GM18511 (cell line): ENCODE measurements around the gene IFTAP.
"Not testable (repeated sequence)": the region's sequence is repeated elsewhere in the genome, so short reads cannot be mapped to it uniquely, and the experiment has no call there.

Experiments used
- ATAC-seq: cut with Tn5 transposase; IDR thresholded peaks from one replicate; pipeline ENCODE4 v1.9.1; 2021; ENCODE audit warnings: mild to moderate bottlenecking, moderate library complexity; ENCODE audit not compliant: unreplicated experiment

Gene IFTAP

GRCh38 chr11:36594316-36594989 is at the start of gene IFTAP:
Gene IFTAP, plus strand, starts transcription at chr11:36594502. Its CDS starts 15,602 bp downstream, at chr11:36610104.
- ATAC-seq: peak; percentile 51

GRCh38 chr11:36550385-36551115 is 43.8 kb upstream of the IFTAP start:
- no peak for ATAC-seq

- ATAC-seq: not testable (repeated sequence)
These were observed 36.9 kb upstream of the IFTAP start for GRCh38 chr11:36557390-36557789.

GRCh38 chr11:36557991-36558390 is 36.3 kb upstream of the IFTAP start:
- no peak for ATAC-seq

- ATAC-seq: peak; percentile 95
These were observed 35.5 kb upstream of the IFTAP start for GRCh38 chr11:36558571-36559413.

GRCh38 chr11:36564376-36565030 is 29.8 kb upstream of the IFTAP start:
- ATAC-seq: peak; percentile 81

GRCh38 chr11:36565031-36565610 is 29.2 kb upstream of the IFTAP start:
- ATAC-seq: no peak

GRCh38 chr11:36566407-36567053 is 27.8 kb upstream of the IFTAP start:
- ATAC-seq: no peak

GRCh38 chr11:36567694-36568093 is 26.6 kb upstream of the IFTAP start, which contains the start of gene RAG1:
Gene RAG1, plus strand, starts transcription at chr11:36568007. Its CDS starts 5,298 bp downstream, at chr11:36573305.
- ATAC-seq: no peak

GRCh38 chr11:36569095-36569494 is 25.2 kb upstream of the IFTAP start:
- no peak for ATAC-seq

GRCh38 chr11:36574486-36574885 is 19.8 kb upstream of the IFTAP start:
- no peak for ATAC-seq

GRCh38 chr11:36577373-36577772 is 16.9 kb upstream of the IFTAP start:
- ATAC-seq: no peak

- ATAC-seq: no peak
These were observed 16.4 kb upstream of the IFTAP start for GRCh38 chr11:36577859-36578258.

- ATAC-seq: no peak
These were observed 15.8 kb upstream of the IFTAP start for GRCh38 chr11:36578458-36578857.

- ATAC-seq: no peak
These were observed 12.8 kb upstream of the IFTAP start for GRCh38 chr11:36581536-36581935.

- ATAC-seq: no peak
These were observed 10.6 kb upstream of the IFTAP start for GRCh38 chr11:36583667-36584066.

GRCh38 chr11:36586543-36586942 is 7.8 kb upstream of the IFTAP start:
- ATAC-seq: no peak

GRCh38 chr11:36588099-36588498 is 6.2 kb upstream of the IFTAP start:
- no peak for ATAC-seq

- no peak for ATAC-seq
These were observed 3.8 kb upstream of the IFTAP start for GRCh38 chr11:36590513-36590912.

- no peak for ATAC-seq
These were observed 2.9 kb upstream of the IFTAP start for GRCh38 chr11:36591433-36591832.
